CD4-positive, alpha-beta T cell (primary cell): ENCODE measurements around the gene PI4KA. TPM values are rescaled to one million over a fixed set of nuclear protein-coding genes. Genes with fewer than 3 reads are reported as not detected.
A peak's percentile ranks its signal among the peaks of the same experiment; 100 is the strongest.
"Not testable (repeated sequence)": the region's sequence is repeated elsewhere in the genome, so short reads cannot be mapped to it uniquely, and the experiment has no call there.

Experiments
- ATAC-seq: fragments of 200-7000 bp; cut with Tn5 transposase; one replicate; pipeline ENCODE4 v1.10.0; 2022; ENCODE audit warnings: mild to moderate bottlenecking; ENCODE audit not compliant: poor library complexity
- CTCF ChIA-PET: fragments of 350-600 bp; sonication (Branson Sonifier 250); formaldehyde crosslinking; loops from one replicate; lab custom pipeline; 2021; ENCODE audit warnings: antibody characterized with exemption, inconsistent platforms; lab: Charles Lee
- POLR2A ChIA-PET: fragments of 350-600 bp; sonication (Branson Sonifier 250); formaldehyde crosslinking; loops from one replicate; lab custom pipeline; 2021; ENCODE audit warnings: antibody characterized with exemption, inconsistent platforms; lab: Charles Lee
- DNase-seq, 14 experiments: peaks; one replicate each; pipeline ENCODE4 v3.0.0-alpha.2; 2013 to 2020; ENCODE audit warnings: mixed read lengths in 2 of 14
- H3K27ac ChIP-seq, 2 donors: one replicate each; pipeline versions ENCODE4 v1.5.1 to v1.7.0; 2013; ENCODE audit warnings: low read length in 2 of 2, low read depth in 1 of 2, mild to moderate bottlenecking in 1 of 2
- H3K27me3 ChIP-seq, 2 experiments: 1 replicate in 1 of 2; 2 replicates in 1 of 2; pipeline versions ENCODE4 v1.6.1 to v1.7.0; 2013; ENCODE audit warnings: low read length in 2 of 2, control low read depth in 1 of 2, mild to moderate bottlenecking in 1 of 2, moderate library complexity in 1 of 2; ENCODE audit not compliant: insufficient read depth in 2 of 2, control insufficient read depth in 1 of 2
- H3K36me3 ChIP-seq: one replicate; pipeline ENCODE4 v1.6.1; 2013; ENCODE audit warnings: low read length, control low read depth; ENCODE audit not compliant: insufficient read depth
- H3K4me1 ChIP-seq: one replicate; pipeline ENCODE4 v1.6.1; 2013; ENCODE audit warnings: low read length, control low read depth; ENCODE audit not compliant: insufficient read depth
- H3K4me3 ChIP-seq: one replicate; pipeline ENCODE4 v1.5.1; 2013; ENCODE audit warnings: mild to moderate bottlenecking, low read length, moderate library complexity
- H3K9me3 ChIP-seq, 2 experiments: 1 replicate in 1 of 2; 2 replicates in 1 of 2; pipeline versions ENCODE4 v1.6.1 to v1.7.0; 2013; ENCODE audit warnings: low read length in 2 of 2, mild to moderate bottlenecking in 2 of 2, control low read depth in 1 of 2, moderate library complexity in 1 of 2; ENCODE audit not compliant: control insufficient read depth in 1 of 2, insufficient read depth in 1 of 2
- H3K27ac Mint-ChIP-seq: one replicate; pipeline ENCODE4 v1.8.0; 2020; ENCODE audit warnings: mixed read lengths
- H3K27me3 Mint-ChIP-seq: one replicate; pipeline ENCODE4 v1.8.0; 2021; ENCODE audit warnings: mixed read lengths
- H3K36me3 Mint-ChIP-seq: one replicate; pipeline ENCODE4 v1.8.0; 2021; ENCODE audit warnings: low read depth, mixed read lengths
- H3K4me1 Mint-ChIP-seq: one replicate; pipeline ENCODE4 v1.8.0; 2021; ENCODE audit warnings: low read depth, mixed read lengths
- H3K4me3 Mint-ChIP-seq: one replicate; pipeline ENCODE4 v1.8.0; 2020; ENCODE audit warnings: mild to moderate bottlenecking, mixed read lengths
- H3K9me3 Mint-ChIP-seq: one replicate; pipeline ENCODE4 v1.8.0; 2020; ENCODE audit warnings: mixed read lengths
- CTCF ChIP-seq: fragments of 200-600 bp; IDR thresholded peaks from one replicate; pipeline ENCODE4 v1.8.0; 2022; ENCODE audit warnings: antibody characterized with exemption, mild to moderate bottlenecking
- intact Hi-C, 2 experiments: fragments of 100-400 bp; cut with DNase I in 1 of 2; cut with micrococcal nuclease in 1 of 2; formaldehyde crosslinking; loops; one replicate each; pipeline versions ENCODE4 v1.15.1 to v1.9.0; 2023 to 2025; cut with DNase I, micrococcal nuclease
- total RNA-seq, 174 experiments: library from RNA in 2 of 174; stranded (reverse) in 2 of 174; gene quantifications; one replicate each; pipeline ENCODE4 v1.2.3 and lab custom pipeline; 2021 to 2026

The PI4KA gene
- total RNA-seq, 2 experiments from 2014 or later, result 137 to 146 TPM

GRCh38 chr22:20671409-20672081 is 187.1 kb downstream of the PI4KA start:
- Mint-ChIP-seq H3K4me3 (no peak overlapping the region), H3K9me3 (no peaks in the 10 kb centered on the region), H3K27me3 (peaks cover 36% of the 10 kb centered on the region), H3K36me3 (no peaks in the 10 kb centered on the region), H3K4me1 (no peaks in the 10 kb centered on the region), H3K27ac (no peak overlapping the region)
- ChIA-PET CTCF (interaction anchor here (1.0 kb wide), 1 partner anchor 107 kb away, joined by 3 read pairs; no protein-coding TSS in a partner anchor), POLR2A (interaction anchor here (1.7 kb wide), 1 partner anchor 102 kb away, joined by 4 read pairs; no protein-coding TSS in a partner anchor)
- Histone ChIP-seq H3K36me3 (no peaks in the 10 kb centered on the region), H3K27me3 (peaks cover 6 to 11% of the 10 kb centered on the region in 2 experiments), H3K9me3 (no peaks in the 10 kb centered on the region), H3K27ac (no peak overlapping the region), H3K4me3 (no peak overlapping the region), H3K4me1 (no peaks in the 10 kb centered on the region)
- no peak for ATAC-seq
- intact Hi-C loops, result no loop called here
- TF ChIP-seq CTCF, result no peak
- DNase-seq, result no peak

- peaks cover 30% of the 10 kb centered on the region for H3K27me3 Mint-ChIP-seq
- H3K9me3 ChIP-seq, H3K27ac Mint-ChIP-seq, intact Hi-C loops, CTCF ChIA-PET, H3K4me3 ChIP-seq, H3K4me1 ChIP-seq, DNase-seq, H3K9me3 Mint-ChIP-seq, H3K4me1 Mint-ChIP-seq, H3K36me3 ChIP-seq, H3K36me3 Mint-ChIP-seq, ATAC-seq, H3K27ac ChIP-seq: not testable (repeated sequence)
- peaks cover 6 to 11% of the 10 kb centered on the region in 2 experiments for H3K27me3 ChIP-seq
- peak overlapping the region; percentile 30 for H3K4me3 Mint-ChIP-seq
- POLR2A ChIA-PET, result interaction anchor here (1.0 kb wide), 1 partner anchor 32 kb away, joined by 5 read pairs; no protein-coding TSS in a partner anchor
These were observed 188.0 kb downstream of the PI4KA start for GRCh38 chr22:20670457-20671261.

- intact Hi-C loops, H3K4me3 Mint-ChIP-seq, POLR2A ChIA-PET, H3K9me3 ChIP-seq, H3K36me3 Mint-ChIP-seq, H3K9me3 Mint-ChIP-seq, H3K36me3 ChIP-seq, CTCF ChIA-PET, H3K27ac ChIP-seq, H3K4me1 Mint-ChIP-seq, ATAC-seq, H3K4me1 ChIP-seq, H3K4me3 ChIP-seq, H3K27ac Mint-ChIP-seq, DNase-seq: not testable (repeated sequence)
- H3K27me3 Mint-ChIP-seq, result peaks cover 23% of the 10 kb centered on the region
- H3K27me3 ChIP-seq, result peaks cover 6 to 11% of the 10 kb centered on the region in 2 experiments
These were observed 188.7 kb downstream of the PI4KA start for GRCh38 chr22:20669884-20670283.

- peaks cover 6 to 11% of the 10 kb centered on the region in 2 experiments for H3K27me3 ChIP-seq
- intact Hi-C loops, H3K9me3 Mint-ChIP-seq, H3K4me3 Mint-ChIP-seq, H3K9me3 ChIP-seq, DNase-seq, H3K4me1 ChIP-seq, ATAC-seq, POLR2A ChIA-PET, H3K36me3 Mint-ChIP-seq, H3K4me1 Mint-ChIP-seq, H3K36me3 ChIP-seq, H3K27ac Mint-ChIP-seq, CTCF ChIA-PET, H3K4me3 ChIP-seq, H3K27ac ChIP-seq: not testable (repeated sequence)
- H3K27me3 Mint-ChIP-seq, result peaks cover 25% of the 10 kb centered on the region
These were observed 189.1 kb downstream of the PI4KA start for GRCh38 chr22:20669471-20669870.

GRCh38 chr22:20668769-20669168 is 189.8 kb downstream of the PI4KA start:
- H3K27me3 ChIP-seq, result peaks cover 6 to 14% of the 10 kb centered on the region in 2 experiments
- H3K4me1 ChIP-seq, H3K36me3 ChIP-seq, intact Hi-C loops, H3K4me1 Mint-ChIP-seq, H3K27ac Mint-ChIP-seq, DNase-seq, H3K27ac ChIP-seq, H3K36me3 Mint-ChIP-seq, H3K9me3 Mint-ChIP-seq, H3K4me3 Mint-ChIP-seq, CTCF ChIA-PET, POLR2A ChIA-PET, H3K9me3 ChIP-seq, H3K4me3 ChIP-seq, ATAC-seq: not testable (repeated sequence)
- H3K27me3 Mint-ChIP-seq, result peaks cover 23% of the 10 kb centered on the region

- ATAC-seq, CTCF ChIA-PET, intact Hi-C loops, H3K4me1 ChIP-seq, DNase-seq, H3K9me3 ChIP-seq, H3K9me3 Mint-ChIP-seq, H3K4me1 Mint-ChIP-seq, POLR2A ChIA-PET, H3K4me3 ChIP-seq, H3K4me3 Mint-ChIP-seq, H3K27ac ChIP-seq, H3K36me3 ChIP-seq, H3K36me3 Mint-ChIP-seq, H3K27ac Mint-ChIP-seq: not testable (repeated sequence)
- H3K27me3 ChIP-seq, result peaks cover 6 to 12% of the 10 kb centered on the region in 2 experiments
- H3K27me3 Mint-ChIP-seq, result peaks cover 22% of the 10 kb centered on the region
These were observed 190.4 kb downstream of the PI4KA start for GRCh38 chr22:20668226-20668625.
